ENCODE results near the gene REPS1.

DNA sequence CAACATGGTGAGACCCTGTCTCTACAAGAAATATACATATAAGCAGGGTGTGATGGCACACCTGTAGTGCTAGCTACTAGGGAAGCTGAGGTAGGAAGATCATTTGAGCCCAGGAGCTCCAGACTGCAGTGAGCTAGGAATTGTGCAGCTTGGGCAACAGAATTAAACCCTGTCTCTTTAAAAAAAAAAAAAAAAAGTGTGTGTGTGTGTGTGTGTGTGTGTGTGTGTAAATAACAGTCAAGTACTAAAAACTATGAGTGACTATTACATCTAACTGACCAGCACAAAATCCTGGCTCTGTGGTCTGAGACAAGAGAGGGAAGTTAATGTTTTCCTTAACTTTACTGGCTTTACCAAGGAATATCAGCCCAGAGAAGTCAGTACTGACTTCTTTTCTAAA, 32.8 kb downstream of the REPS1 start:
- TF ChIP-seq, protein P1, sequence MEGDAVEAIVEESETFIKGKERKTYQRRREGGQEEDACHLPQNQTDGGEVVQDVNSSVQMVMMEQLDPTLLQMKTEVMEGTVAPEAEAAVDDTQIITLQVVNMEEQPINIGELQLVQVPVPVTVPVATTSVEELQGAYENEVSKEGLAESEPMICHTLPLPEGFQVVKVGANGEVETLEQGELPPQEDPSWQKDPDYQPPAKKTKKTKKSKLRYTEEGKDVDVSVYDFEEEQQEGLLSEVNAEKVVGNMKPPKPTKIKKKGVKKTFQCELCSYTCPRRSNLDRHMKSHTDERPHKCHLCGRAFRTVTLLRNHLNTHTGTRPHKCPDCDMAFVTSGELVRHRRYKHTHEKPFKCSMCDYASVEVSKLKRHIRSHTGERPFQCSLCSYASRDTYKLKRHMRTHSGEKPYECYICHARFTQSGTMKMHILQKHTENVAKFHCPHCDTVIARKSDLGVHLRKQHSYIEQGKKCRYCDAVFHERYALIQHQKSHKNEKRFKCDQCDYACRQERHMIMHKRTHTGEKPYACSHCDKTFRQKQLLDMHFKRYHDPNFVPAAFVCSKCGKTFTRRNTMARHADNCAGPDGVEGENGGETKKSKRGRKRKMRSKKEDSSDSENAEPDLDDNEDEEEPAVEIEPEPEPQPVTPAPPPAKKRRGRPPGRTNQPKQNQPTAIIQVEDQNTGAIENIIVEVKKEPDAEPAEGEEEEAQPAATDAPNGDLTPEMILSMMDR (IDR thresholded peaks at IDR 0.05): no peak
- no peak for TF ChIP-seq POLR2A (IDR thresholded peaks at IDR 0.05)

Data from prostate gland (tissue), 2 donors.